ENCODE data around the gene BARD1. TPM values are rescaled to one million over a fixed set of nuclear protein-coding genes. Genes with fewer than 3 reads are reported as not detected.
"Not testable (repeated sequence)": the region's sequence is repeated elsewhere in the genome, so short reads cannot be mapped to it uniquely, and the experiment has no call there.

BARD1 gene
- total RNA-seq, 1 donor from 2014 or later = 13.7 TPM

DNA sequence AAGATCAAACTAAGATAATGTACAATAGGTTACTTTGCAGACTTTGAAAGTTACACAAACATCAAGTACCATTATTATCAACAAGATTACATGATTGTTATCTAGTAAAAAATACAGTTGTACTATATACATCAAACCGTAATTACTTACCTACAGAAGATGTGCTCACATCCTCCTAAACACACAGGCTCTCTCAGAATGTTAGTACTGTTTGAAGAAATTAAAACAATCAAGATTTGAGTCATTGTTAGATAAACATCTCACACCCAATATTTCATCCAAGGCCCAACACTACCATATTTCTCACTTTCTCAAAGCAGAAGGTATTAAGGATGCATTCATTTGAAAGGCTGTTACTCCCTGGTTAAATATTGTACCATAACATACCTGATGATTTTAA lies 12.6 kb downstream of the BARD1 start:
- peaks cover 10% of the 10 kb centered on the region for H3K36me3 Mint-ChIP-seq (ENCODE audit: low read depth)
- TF ChIP-seq, protein P1, sequence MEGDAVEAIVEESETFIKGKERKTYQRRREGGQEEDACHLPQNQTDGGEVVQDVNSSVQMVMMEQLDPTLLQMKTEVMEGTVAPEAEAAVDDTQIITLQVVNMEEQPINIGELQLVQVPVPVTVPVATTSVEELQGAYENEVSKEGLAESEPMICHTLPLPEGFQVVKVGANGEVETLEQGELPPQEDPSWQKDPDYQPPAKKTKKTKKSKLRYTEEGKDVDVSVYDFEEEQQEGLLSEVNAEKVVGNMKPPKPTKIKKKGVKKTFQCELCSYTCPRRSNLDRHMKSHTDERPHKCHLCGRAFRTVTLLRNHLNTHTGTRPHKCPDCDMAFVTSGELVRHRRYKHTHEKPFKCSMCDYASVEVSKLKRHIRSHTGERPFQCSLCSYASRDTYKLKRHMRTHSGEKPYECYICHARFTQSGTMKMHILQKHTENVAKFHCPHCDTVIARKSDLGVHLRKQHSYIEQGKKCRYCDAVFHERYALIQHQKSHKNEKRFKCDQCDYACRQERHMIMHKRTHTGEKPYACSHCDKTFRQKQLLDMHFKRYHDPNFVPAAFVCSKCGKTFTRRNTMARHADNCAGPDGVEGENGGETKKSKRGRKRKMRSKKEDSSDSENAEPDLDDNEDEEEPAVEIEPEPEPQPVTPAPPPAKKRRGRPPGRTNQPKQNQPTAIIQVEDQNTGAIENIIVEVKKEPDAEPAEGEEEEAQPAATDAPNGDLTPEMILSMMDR (IDR thresholded peaks at IDR 0.05) = no peak

DNA sequence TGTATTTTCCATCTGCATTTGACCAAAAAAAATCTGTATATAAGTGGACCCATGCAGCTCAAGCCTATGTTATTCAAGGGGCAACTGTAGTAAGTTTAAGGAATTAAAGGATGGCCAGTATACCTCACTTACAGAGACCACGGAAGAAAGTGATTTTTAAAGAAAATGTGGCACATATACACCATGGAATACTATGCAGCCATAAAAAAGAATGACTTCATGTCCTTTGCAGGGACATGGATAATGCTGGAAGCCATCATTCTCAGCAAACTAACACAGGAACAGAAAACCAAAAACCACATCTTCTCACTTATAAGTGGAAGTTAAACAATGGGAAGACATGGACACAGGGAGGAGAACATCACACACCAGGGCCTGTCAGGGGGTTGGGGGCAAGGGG lies 26.3 kb downstream of the BARD1 start:
- H3K4me3 Mint-ChIP-seq (ENCODE audit: unreplicated experiment); H3K4me1 Mint-ChIP-seq (ENCODE audit: low read depth); H3K27ac Mint-ChIP-seq (ENCODE audit: unreplicated experiment); H3K27me3 Mint-ChIP-seq (ENCODE audit: low read depth); DNase-seq (ENCODE audit: low spot score): not testable (repeated sequence)
- H3K9me3 Mint-ChIP-seq (ENCODE audit: low read depth) = peaks cover 20% of the 10 kb centered on the region
- peaks cover 26% of the 10 kb centered on the region for H3K36me3 Mint-ChIP-seq (ENCODE audit: low read depth)

More for the DNA sequence above, 12.6 kb downstream of the BARD1 start:
- H3K27me3 Mint-ChIP-seq (ENCODE audit: low read depth) = no peaks in the 10 kb centered on the region
- no peak overlapping the region for H3K4me3 Mint-ChIP-seq (ENCODE audit: unreplicated experiment)
- peaks cover 17% of the 10 kb centered on the region for H3K4me1 Mint-ChIP-seq (ENCODE audit: low read depth)
- no peak overlapping the region for H3K27ac Mint-ChIP-seq (ENCODE audit: unreplicated experiment)
- no peaks in the 10 kb centered on the region for H3K9me3 Mint-ChIP-seq (ENCODE audit: low read depth)
- no peak for DNase-seq (ENCODE audit: low spot score)

DNA sequence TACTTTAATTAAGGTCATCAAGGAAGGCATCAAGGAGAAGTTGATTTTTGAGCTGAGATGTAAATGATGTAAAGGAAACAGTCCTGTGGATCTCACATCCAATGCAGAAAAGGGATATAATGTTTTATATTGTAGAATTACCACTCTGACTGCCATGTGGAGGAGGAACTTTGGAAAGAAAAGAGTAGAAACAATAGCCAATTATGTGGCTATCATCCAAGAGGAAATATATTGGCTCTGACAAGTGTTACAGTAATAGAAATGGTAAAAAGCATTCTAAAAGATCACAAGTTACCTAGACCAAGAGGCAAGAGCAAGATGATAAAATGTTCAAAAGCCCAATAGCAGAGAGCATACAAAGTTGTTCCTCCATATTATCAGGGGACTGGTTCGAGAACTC lies 26.8 kb downstream of the BARD1 start:
- Mint-ChIP-seq H3K9me3 (ENCODE audit: low read depth) (peaks cover 20% of the 10 kb centered on the region), H3K4me3 (ENCODE audit: unreplicated experiment) (no peak overlapping the region), H3K27me3 (ENCODE audit: low read depth) (no peaks in the 10 kb centered on the region), H3K4me1 (ENCODE audit: low read depth) (peaks cover 3% of the 10 kb centered on the region), H3K27ac (ENCODE audit: unreplicated experiment) (no peak overlapping the region), H3K36me3 (ENCODE audit: low read depth) (peaks cover 26% of the 10 kb centered on the region)
- DNase-seq (ENCODE audit: low spot score) = no peak
- TF ChIP-seq, protein P1 (IDR thresholded peaks at IDR 0.05) = no peak

DNA sequence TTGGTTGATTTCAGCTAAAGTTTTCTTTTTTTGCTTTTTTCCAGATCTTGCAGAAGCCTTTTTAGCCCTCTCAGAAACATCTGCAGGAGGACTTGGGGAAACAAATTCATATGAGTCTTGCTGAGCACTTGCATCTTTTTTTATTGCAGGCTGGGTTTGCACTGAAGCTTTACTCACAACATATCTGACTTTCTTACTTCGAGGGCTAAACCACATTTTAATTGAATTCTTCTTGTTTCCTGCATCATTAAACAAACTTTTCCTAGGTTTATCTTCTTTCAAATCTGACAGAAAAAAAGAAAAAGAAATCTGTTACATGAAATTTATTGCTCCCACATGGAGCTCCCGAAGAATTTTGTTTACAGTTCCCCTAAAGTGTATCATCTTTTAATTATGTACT lies 28.3 kb downstream of the BARD1 start:
- peaks cover 2% of the 10 kb centered on the region for H3K4me1 Mint-ChIP-seq (ENCODE audit: low read depth)
- peaks cover 21% of the 10 kb centered on the region for H3K9me3 Mint-ChIP-seq (ENCODE audit: low read depth)
- peaks cover 26% of the 10 kb centered on the region for H3K36me3 Mint-ChIP-seq (ENCODE audit: low read depth)
- no peaks in the 10 kb centered on the region for H3K27me3 Mint-ChIP-seq (ENCODE audit: low read depth)
- no peak overlapping the region for H3K4me3 Mint-ChIP-seq (ENCODE audit: unreplicated experiment)
- TF ChIP-seq, protein P1 (IDR thresholded peaks at IDR 0.05) = no peak
- no peak for DNase-seq (ENCODE audit: low spot score)
- no peak overlapping the region for H3K27ac Mint-ChIP-seq (ENCODE audit: unreplicated experiment)

DNA sequence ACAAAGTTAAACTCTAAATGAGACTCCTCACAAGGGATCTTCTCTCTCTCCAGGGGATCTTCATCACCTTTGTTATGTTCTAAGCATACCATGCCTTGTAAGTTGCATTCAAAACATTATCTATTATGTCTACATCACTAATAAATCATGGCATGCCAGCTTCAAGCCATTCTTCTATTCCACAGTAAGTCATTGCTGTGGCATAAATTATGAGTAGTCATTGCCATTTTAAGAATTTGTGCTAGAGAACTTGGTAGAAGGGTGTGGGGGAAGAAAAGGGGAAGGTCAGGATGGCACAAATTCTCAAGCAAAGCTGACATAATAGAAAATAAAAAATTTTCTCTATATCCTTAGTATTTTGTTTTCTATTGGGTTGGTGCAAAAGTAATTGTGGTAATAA lies 33.5 kb downstream of the BARD1 start:
- Mint-ChIP-seq H3K4me3 (ENCODE audit: unreplicated experiment) (no peak overlapping the region), H3K27ac (ENCODE audit: unreplicated experiment) (no peak overlapping the region), H3K4me1 (ENCODE audit: low read depth) (peaks cover 6% of the 10 kb centered on the region), H3K27me3 (ENCODE audit: low read depth) (no peaks in the 10 kb centered on the region), H3K9me3 (ENCODE audit: low read depth) (peaks cover 21% of the 10 kb centered on the region), H3K36me3 (ENCODE audit: low read depth) (peaks cover 30% of the 10 kb centered on the region)
- no peak for DNase-seq (ENCODE audit: low spot score)
- TF ChIP-seq, protein P1 (IDR thresholded peaks at IDR 0.05) = no peak

DNA sequence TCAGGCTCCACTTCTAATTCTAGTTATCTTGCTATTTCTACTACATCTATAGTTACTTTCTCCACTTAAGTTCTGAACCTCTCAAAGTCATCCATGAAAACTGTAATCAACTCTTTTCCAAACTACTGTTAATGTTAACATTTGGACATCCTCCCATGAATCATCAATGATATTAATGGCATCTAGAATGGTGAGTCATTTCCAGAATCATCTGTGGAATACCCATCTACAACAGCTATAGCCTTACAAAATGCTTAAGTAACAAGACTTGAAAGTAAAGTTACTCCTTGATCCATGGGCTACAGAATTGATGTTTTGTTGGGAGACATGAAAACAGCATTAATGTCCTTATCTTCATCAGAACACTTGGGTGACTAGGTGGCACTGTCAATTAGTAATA lies 35.4 kb downstream of the BARD1 start:
- no peaks in the 10 kb centered on the region for H3K27me3 Mint-ChIP-seq (ENCODE audit: low read depth)
- peaks cover 21% of the 10 kb centered on the region for H3K9me3 Mint-ChIP-seq (ENCODE audit: low read depth)
- H3K4me3 Mint-ChIP-seq (ENCODE audit: unreplicated experiment) = no peak overlapping the region
- TF ChIP-seq, protein P1 (IDR thresholded peaks at IDR 0.05) = no peak
- DNase-seq (ENCODE audit: low spot score) = no peak
- peaks cover 6% of the 10 kb centered on the region for H3K4me1 Mint-ChIP-seq (ENCODE audit: low read depth)
- peaks cover 19% of the 10 kb centered on the region for H3K36me3 Mint-ChIP-seq (ENCODE audit: low read depth)
- H3K27ac Mint-ChIP-seq (ENCODE audit: unreplicated experiment) = no peak overlapping the region

Measured in chondrocyte (in vitro differentiated cells).